ENCODE measurements around the gene SCRT2. TPM values are rescaled to one million over a fixed set of nuclear protein-coding genes. Genes with fewer than 3 reads are reported as not detected.

SCRT2 gene
- total and polyA plus RNA-seq, 2 of the 8 experiments (the other 6 are each of a cell fraction or from before 2014, with no cell fraction given), result 0.12 to 0.34 TPM

- no peak overlapping the region for H2BK12ac ChIP-seq (ENCODE audit: low read depth, low read length)
- no peak overlapping the region for H2AFZ ChIP-seq (ENCODE audit: low read length)
- H2AK5ac ChIP-seq (ENCODE audit: low read depth, low read length), result no peak overlapping the region
- H3K18ac ChIP-seq (ENCODE audit: extremely low read depth, low read length), result no peak overlapping the region
- no peak overlapping the region for H3K56ac ChIP-seq (replicated peaks; ENCODE audit: insufficient read length, low read depth, low read length)
- no peaks in the 10 kb centered on the region for H3K9me3 ChIP-seq (ENCODE audit: insufficient read depth in 2 of 2, low read depth in 1 of 2, low read length in 1 of 2)
- no peak overlapping the region for H3K27ac ChIP-seq (ENCODE audit: low read depth, low read length)
- H3K23ac ChIP-seq (ENCODE audit: insufficient read length), result no peak overlapping the region
- H3K36me3 ChIP-seq (ENCODE audit: control insufficient read depth in 2 of 4, insufficient read depth in 4 of 4, low read length in 3 of 4), result no peaks in the 10 kb centered on the region
- no peak overlapping the region for H4K91ac ChIP-seq (replicated peaks; ENCODE audit: insufficient read length, low read length)
- H2BK20ac ChIP-seq (ENCODE audit: low read length), result no peak overlapping the region
- no peak overlapping the region for H3K4me2 ChIP-seq (ENCODE audit: insufficient read depth in 1 of 2, low read depth in 2 of 2, low read length in 2 of 2)
- peaks cover 0 to 2% (median 0%) of the 10 kb centered on the region in 4 experiments; a peak in 1 of 7 replicates for H3K4me1 ChIP-seq (replicated peaks in 1 of 4; ENCODE audit: control insufficient read depth in 3 of 4, insufficient read depth in 4 of 4, low read length in 3 of 4)
- no peaks in the 10 kb centered on the region for H3K79me2 ChIP-seq (ENCODE audit: control insufficient read depth in 1 of 2, insufficient read depth in 2 of 2, low read length in 2 of 2)
- no peaks in the 10 kb centered on the region for H3K23me2 ChIP-seq (ENCODE audit: low read depth, low read length)
- H3K4ac ChIP-seq (replicated peaks; ENCODE audit: insufficient read length, low read depth, low read length), result no peak overlapping the region
- 89% methylated on average over 1 of the region's 1 CpG; no CpG with 5 or more reads in 1 of the 2 experiments for WGBS, 2 experiments (ENCODE audit: extremely low coverage in 1 of 2, insufficient coverage in 1 of 2, insufficient read length in 1 of 2, insufficient replicate concordance in 2 of 2, low coverage in 1 of 2, low lambda C conversion rate in 2 of 2, missing lambda C conversion rate in 1 of 2)
- ChIA-PET POLR2A (ENCODE audit: partially characterized antibody) (no interaction called here), CTCF (ENCODE audit: partially characterized antibody) (interaction anchor here (0.7 to 1.3 kb wide), 8 partner anchors 9 to 260 kb away, joined by 3 to 6 read pairs (median 4); no protein-coding TSS in a partner anchor)
- H3K4me3 ChIP-seq (ENCODE audit: extremely low read depth in 1 of 4, insufficient read depth in 2 of 4, low read depth in 3 of 4, low read length in 4 of 4), result no peak overlapping the region
- no peaks in the 10 kb centered on the region for H4K20me1 ChIP-seq (replicated peaks in 1 of 2; ENCODE audit: control insufficient read depth in 1 of 2, insufficient read depth in 2 of 2, low read length in 2 of 2)
- no peak overlapping the region for H2BK120ac ChIP-seq (replicated peaks; ENCODE audit: low read depth, low read length)
- H3K14ac ChIP-seq (ENCODE audit: insufficient read length), result no peak overlapping the region
- no peak overlapping the region for H3K9ac ChIP-seq (replicated peaks in 1 of 4; ENCODE audit: extremely low read depth in 1 of 4, low read depth in 3 of 4, low read length in 3 of 4)
- FAIRE-seq, result no peak
- H3K27me3 ChIP-seq (replicated peaks in 1 of 4; ENCODE audit: control insufficient read depth in 3 of 4, extremely low read depth in 1 of 4, insufficient read depth in 3 of 4, low read length in 3 of 4), result no peaks in the 10 kb centered on the region; a peak in 2 of 7 replicates
- no peak overlapping the region for H4K5ac ChIP-seq (ENCODE audit: insufficient read length, low read depth, low read length)
- no peak overlapping the region for H2BK15ac ChIP-seq (ENCODE audit: low read length)
- no peak overlapping the region for H4K8ac ChIP-seq (ENCODE audit: extremely low read depth, insufficient read depth, low read length)
- no peak for DNase-seq (ENCODE audit: low read depth in 1 of 2, low spot score in 2 of 2)
- no peaks in the 10 kb centered on the region for H3K79me1 ChIP-seq (ENCODE audit: low read depth, low read length)
- H2BK5ac ChIP-seq (ENCODE audit: low read depth, low read length), result no peak overlapping the region
- TF ChIP-seq NRF1 (IDR thresholded peaks at IDR 0.05; ENCODE audit: low read depth, low read length) (no peak), RAD21 (IDR thresholded peaks at IDR 0.05 in 1 of 2, conservative IDR thresholded peaks at IDR 0.05 in 1 of 2; ENCODE audit: low read depth in 2 of 2, low read length in 2 of 2) (no peak), SP1 (IDR thresholded peaks at IDR 0.05; ENCODE audit: low read depth, low read length) (no peak), POLR2AphosphoS5 (IDR thresholded peaks at IDR 0.05; ENCODE audit: low read depth, low read length) (no peak), CTBP2 (IDR thresholded peaks at IDR 0.05; ENCODE audit: borderline replicate concordance, insufficient read depth, insufficient read length, low read length) (no peak), TAF7 (optimal IDR thresholded peaks at IDR 0.05; ENCODE audit: borderline replicate concordance, low read depth, low read length) (no peak), PHF8 (conservative IDR thresholded peaks at IDR 0.05; ENCODE audit: low read depth, low read length) (no peak), ASH2L (IDR thresholded peaks at IDR 0.05; ENCODE audit: low read length) (no peak), BCL11A (IDR thresholded peaks at IDR 0.05; ENCODE audit: low read depth in 2 of 2, low read length in 2 of 2) (no peak), KDM4A (IDR thresholded peaks at IDR 0.05; ENCODE audit: low read depth, low read length, severe bottlenecking) (no peak), SP4 (IDR thresholded peaks at IDR 0.05; ENCODE audit: low read length) (no peak)
- TF ChIP-seq, protein P1, sequence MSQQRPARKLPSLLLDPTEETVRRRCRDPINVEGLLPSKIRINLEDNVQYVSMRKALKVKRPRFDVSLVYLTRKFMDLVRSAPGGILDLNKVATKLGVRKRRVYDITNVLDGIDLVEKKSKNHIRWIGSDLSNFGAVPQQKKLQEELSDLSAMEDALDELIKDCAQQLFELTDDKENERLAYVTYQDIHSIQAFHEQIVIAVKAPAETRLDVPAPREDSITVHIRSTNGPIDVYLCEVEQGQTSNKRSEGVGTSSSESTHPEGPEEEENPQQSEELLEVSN (IDR thresholded peaks at IDR 0.05), result no peak
- TF ChIP-seq, protein P2, sequence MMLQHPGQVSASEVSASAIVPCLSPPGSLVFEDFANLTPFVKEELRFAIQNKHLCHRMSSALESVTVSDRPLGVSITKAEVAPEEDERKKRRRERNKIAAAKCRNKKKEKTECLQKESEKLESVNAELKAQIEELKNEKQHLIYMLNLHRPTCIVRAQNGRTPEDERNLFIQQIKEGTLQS (IDR thresholded peaks at IDR 0.05; ENCODE audit: insufficient read depth, low read depth, low read length), result no peak
These were observed 44.5 kb downstream of the SCRT2 start for GRCh38 chr20:631101-631500.
